KMS-11 (cell line): Measurements from ENCODE around the gene TRIM47.

Experiments
- H2AFZ ChIP-seq: fragments of 200-600 bp; sonication (generic); 2 replicates; pipeline ENCODE4 v1.6.1; 2016; ENCODE audit warnings: antibody characterized with exemption, mixed run types, low read depth
- H3K27ac ChIP-seq: fragments of 200-600 bp; sonication (generic); 2 replicates; pipeline ENCODE4 v1.6.1; 2016; ENCODE audit warnings: mild to moderate bottlenecking, mixed run types
- H3K27me3 ChIP-seq: fragments of 200-600 bp; sonication (generic); 2 replicates; pipeline ENCODE4 v1.6.1; 2017; ENCODE audit warnings: mild to moderate bottlenecking, low read depth, mixed run types, moderate library complexity; ENCODE audit not compliant: insufficient read depth
- H3K36me3 ChIP-seq: fragments of 200-600 bp; sonication (generic); 2 replicates; pipeline ENCODE4 v1.6.1; 2017; ENCODE audit warnings: mild to moderate bottlenecking, mixed run types; ENCODE audit not compliant: insufficient read depth
- H3K4me1 ChIP-seq: fragments of 200-600 bp; sonication (generic); 2 replicates; pipeline ENCODE4 v1.6.1; 2016; ENCODE audit warnings: mild to moderate bottlenecking, low read depth, mixed run types; ENCODE audit not compliant: poor library complexity, severe bottlenecking
- H3K4me2 ChIP-seq: fragments of 200-600 bp; sonication (generic); 2 replicates; pipeline ENCODE4 v1.7.0; 2016; ENCODE audit warnings: mild to moderate bottlenecking, mixed run types
- H3K4me3 ChIP-seq: fragments of 200-600 bp; sonication (generic); IDR thresholded peaks from 2 replicates; pipeline ENCODE4 v1.6.1; 2017; ENCODE audit warnings: low read depth, low read length, mixed read lengths; ENCODE audit not compliant: insufficient read depth
- H3K79me2 ChIP-seq: fragments of 200-600 bp; sonication (generic); 2 replicates; pipeline ENCODE4 v1.6.1; 2016; ENCODE audit warnings: low read depth, mixed run types; ENCODE audit not compliant: insufficient read depth
- H3K9ac ChIP-seq: fragments of 200-600 bp; sonication (generic); 2 replicates; pipeline ENCODE4 v1.6.1; 2016; ENCODE audit warnings: mild to moderate bottlenecking, mixed run types
- H4K20me1 ChIP-seq: fragments of 200-600 bp; sonication (generic); 2 replicates; pipeline ENCODE4 v1.6.1; 2016; ENCODE audit warnings: mild to moderate bottlenecking, mixed run types; ENCODE audit not compliant: insufficient read depth
- TF ChIP-seq, protein P1 (sequence below): fragments of 200-600 bp; sonication (generic); conservative IDR thresholded peaks from 2 replicates; pipeline ENCODE4 v1.6.1; 2017; ENCODE audit warnings: low read depth, mild to moderate bottlenecking, antibody characterized with exemption, low read length, moderate library complexity, mixed read lengths

Gene TRIM47

DNA sequence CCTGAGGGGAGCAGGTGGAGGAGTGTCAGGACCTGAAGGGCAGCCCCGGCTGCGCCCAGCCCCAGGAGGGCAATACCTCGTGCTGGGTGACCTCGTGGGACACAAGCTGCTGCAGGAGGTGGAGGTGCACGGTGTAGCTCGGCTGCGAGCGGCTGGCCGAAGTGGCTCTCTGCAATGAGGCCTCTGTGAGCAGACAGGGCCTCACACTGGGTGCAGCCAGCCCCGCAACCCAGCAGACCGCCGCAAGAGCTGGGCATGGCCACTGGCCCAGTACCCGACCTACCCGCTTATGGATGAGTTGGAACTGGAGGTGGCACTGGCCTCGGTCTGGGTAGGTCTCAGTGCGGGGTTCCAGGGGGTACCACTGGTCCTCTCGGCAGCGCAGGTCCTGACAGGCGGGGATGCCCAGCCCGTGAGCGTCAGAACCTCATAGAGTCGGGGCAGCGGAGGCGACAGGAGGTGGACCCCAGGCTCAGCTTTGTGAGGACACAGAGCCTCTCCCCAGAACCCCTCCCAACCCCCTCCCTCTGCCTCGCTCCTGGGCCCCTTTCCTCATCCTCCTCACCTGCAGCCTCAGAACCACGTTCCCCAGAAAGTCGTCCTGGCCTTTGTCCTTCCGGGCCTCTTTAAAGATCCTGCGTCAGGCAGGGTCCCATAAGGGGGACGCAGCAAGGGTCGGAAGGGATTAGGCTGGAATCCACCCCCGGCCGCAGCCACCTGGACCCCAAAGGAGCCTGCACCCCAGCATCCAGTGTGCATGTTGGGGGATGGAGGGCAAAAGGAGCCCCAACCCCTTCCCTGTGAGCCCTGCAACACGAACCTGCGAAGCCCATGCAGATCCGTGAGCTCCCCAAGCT is 38.2 kb downstream of the TRIM47 start:
- H3K9ac ChIP-seq: no peak overlapping the region
- no peak overlapping the region for H3K27ac ChIP-seq
- TF ChIP-seq, protein P1, sequence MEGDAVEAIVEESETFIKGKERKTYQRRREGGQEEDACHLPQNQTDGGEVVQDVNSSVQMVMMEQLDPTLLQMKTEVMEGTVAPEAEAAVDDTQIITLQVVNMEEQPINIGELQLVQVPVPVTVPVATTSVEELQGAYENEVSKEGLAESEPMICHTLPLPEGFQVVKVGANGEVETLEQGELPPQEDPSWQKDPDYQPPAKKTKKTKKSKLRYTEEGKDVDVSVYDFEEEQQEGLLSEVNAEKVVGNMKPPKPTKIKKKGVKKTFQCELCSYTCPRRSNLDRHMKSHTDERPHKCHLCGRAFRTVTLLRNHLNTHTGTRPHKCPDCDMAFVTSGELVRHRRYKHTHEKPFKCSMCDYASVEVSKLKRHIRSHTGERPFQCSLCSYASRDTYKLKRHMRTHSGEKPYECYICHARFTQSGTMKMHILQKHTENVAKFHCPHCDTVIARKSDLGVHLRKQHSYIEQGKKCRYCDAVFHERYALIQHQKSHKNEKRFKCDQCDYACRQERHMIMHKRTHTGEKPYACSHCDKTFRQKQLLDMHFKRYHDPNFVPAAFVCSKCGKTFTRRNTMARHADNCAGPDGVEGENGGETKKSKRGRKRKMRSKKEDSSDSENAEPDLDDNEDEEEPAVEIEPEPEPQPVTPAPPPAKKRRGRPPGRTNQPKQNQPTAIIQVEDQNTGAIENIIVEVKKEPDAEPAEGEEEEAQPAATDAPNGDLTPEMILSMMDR: no peak
- no peak overlapping the region for H3K4me3 ChIP-seq
- no peaks in the 10 kb centered on the region for H3K79me2 ChIP-seq
- H3K4me1 ChIP-seq: peaks cover 4% of the 10 kb centered on the region
- no peaks in the 10 kb centered on the region for H3K36me3 ChIP-seq
- no peaks in the 10 kb centered on the region for H3K27me3 ChIP-seq
- no peak overlapping the region for H2AFZ ChIP-seq
- H4K20me1 ChIP-seq: no peaks in the 10 kb centered on the region
- no peak overlapping the region for H3K4me2 ChIP-seq

DNA sequence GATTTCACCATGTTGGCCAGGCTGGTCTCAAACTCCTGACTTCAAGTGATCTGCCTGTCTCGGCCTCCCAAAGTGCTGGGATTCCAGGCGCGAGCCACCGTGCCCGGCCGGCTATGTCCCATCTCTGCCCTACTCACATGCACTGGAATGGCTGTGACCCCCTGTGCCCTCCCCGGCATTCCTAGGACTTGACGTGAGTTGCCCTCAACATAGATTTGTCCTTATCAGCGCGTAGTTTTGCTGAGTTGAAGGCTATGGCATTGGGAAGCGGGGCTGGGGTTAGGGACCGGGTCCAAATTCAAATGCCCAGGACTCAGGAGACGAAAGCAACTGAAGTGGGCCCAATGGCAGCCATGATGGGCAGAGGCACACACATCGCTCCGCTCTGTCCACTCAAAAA is 40.0 kb downstream of the TRIM47 start:
- Histone ChIP-seq H3K4me3 (no peak overlapping the region), H3K4me1 (no peaks in the 10 kb centered on the region), H2AFZ (no peak overlapping the region), H3K79me2 (no peaks in the 10 kb centered on the region), H3K36me3 (no peaks in the 10 kb centered on the region), H3K27ac (no peak overlapping the region), H3K9ac (no peak overlapping the region), H3K27me3 (no peaks in the 10 kb centered on the region), H4K20me1 (no peaks in the 10 kb centered on the region), H3K4me2 (no peak overlapping the region)
- TF ChIP-seq, protein P1: no peak

DNA sequence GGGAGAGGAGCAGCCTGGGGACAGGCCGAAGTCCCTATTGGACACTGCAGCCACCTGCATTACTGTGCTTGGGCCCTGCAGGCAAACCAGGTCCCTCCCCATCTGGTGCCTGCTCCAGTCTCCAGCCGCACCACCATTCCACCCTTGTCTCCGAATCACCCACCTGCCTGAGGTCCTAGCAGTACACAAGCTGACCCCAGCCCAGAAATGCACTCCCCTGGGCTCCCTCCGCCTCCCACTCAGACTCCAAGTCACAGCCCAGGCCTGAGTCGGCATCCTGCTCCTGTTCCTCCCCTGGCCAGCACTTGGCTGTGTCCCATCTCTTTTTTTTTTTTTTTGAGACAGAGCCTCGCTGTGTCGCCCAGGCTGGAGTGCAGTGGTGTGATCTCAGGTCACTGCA is 40.5 kb downstream of the TRIM47 start:
- H4K20me1 ChIP-seq: no peaks in the 10 kb centered on the region
- no peak overlapping the region for H2AFZ ChIP-seq
- TF ChIP-seq, protein P1: no peak
- H3K4me3 ChIP-seq: no peak overlapping the region
- H3K79me2 ChIP-seq: no peaks in the 10 kb centered on the region
- H3K27ac ChIP-seq: no peak overlapping the region
- H3K36me3 ChIP-seq: no peaks in the 10 kb centered on the region
- H3K9ac ChIP-seq: no peak overlapping the region
- no peaks in the 10 kb centered on the region for H3K4me1 ChIP-seq
- H3K4me2 ChIP-seq: no peak overlapping the region
- H3K27me3 ChIP-seq: no peaks in the 10 kb centered on the region

DNA sequence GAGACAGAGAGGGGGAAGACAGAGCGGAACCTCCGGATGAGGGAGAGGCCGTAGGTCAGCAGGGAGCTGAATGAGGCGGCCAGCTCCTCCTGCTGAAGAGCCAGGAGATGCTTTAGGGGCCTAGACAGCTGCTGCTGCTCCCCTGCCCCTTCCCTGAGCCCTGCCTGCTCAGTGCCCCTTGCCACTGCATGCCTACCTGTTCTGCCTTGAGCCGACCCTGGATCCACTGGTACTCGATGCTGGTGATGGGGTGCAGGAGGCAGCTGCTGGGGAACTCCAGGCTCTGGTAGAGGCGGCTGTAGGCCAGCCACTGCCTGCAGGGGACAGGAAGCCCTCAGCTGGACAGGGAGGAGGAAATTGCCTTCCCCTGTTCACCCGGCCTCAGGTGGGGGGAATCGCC is 41.8 kb downstream of the TRIM47 start:
- H3K36me3 ChIP-seq: no peaks in the 10 kb centered on the region
- no peak overlapping the region for H3K4me3 ChIP-seq
- H4K20me1 ChIP-seq: no peaks in the 10 kb centered on the region
- no peak overlapping the region for H3K27ac ChIP-seq
- H3K4me2 ChIP-seq: no peak overlapping the region
- TF ChIP-seq, protein P1: no peak
- no peaks in the 10 kb centered on the region for H3K4me1 ChIP-seq
- no peaks in the 10 kb centered on the region for H3K27me3 ChIP-seq
- H2AFZ ChIP-seq: no peak overlapping the region
- no peak overlapping the region for H3K9ac ChIP-seq
- H3K79me2 ChIP-seq: no peaks in the 10 kb centered on the region
